SKM-1 treated with dmso at 0.1 percent for 144 hours (cell line): ENCODE measurements around the gene PRR7.

Source experiments
- DNase-seq: peaks from one replicate; lab custom pipeline; 2025; ENCODE audit not compliant: unreplicated experiment; lab: John Stamatoyannopoulos, UW

The PRR7 gene

GRCh38 chr5:177449140-177450061, 2.8 kb downstream of the PRR7 start:
- DNase-seq, result no peak

GRCh38 chr5:177450667-177451424, 4.2 kb downstream of the PRR7 start:
- no peak for DNase-seq

- no peak for DNase-seq
These were observed 6.3 kb downstream of the PRR7 start for GRCh38 chr5:177452688-177453638.

GRCh38 chr5:177453852-177454396, 7.3 kb downstream of the PRR7 start:
- no peak for DNase-seq

GRCh38 chr5:177454397-177455035, 7.9 kb downstream of the PRR7 start:
- peak; percentile 87 for DNase-seq

- peak; percentile 63 for DNase-seq
These were observed 8.5 kb downstream of the PRR7 start for GRCh38 chr5:177455036-177455660.

GRCh38 chr5:177455661-177456590, 9.3 kb downstream of the PRR7 start:
- peak; percentile 71 for DNase-seq

GRCh38 chr5:177456591-177456964, 10.0 kb downstream of the PRR7 start:
- DNase-seq, result no peak

GRCh38 chr5:177456976-177457851, 10.6 kb downstream of the PRR7 start:
- DNase-seq, result peak; percentile 96

GRCh38 chr5:177457852-177458681, 11.5 kb downstream of the PRR7 start:
- no peak for DNase-seq

GRCh38 chr5:177458912-177459350, 12.3 kb downstream of the PRR7 start:
- DNase-seq, result no peak

GRCh38 chr5:177459357-177459756, 12.7 kb downstream of the PRR7 start:
- no peak for DNase-seq

GRCh38 chr5:177459819-177460628, 13.4 kb downstream of the PRR7 start:
- DNase-seq, result no peak

GRCh38 chr5:177462021-177462670, 15.5 kb downstream of the PRR7 start:
- peak; percentile 86 for DNase-seq

- no peak for DNase-seq
These were observed 18.4 kb downstream of the PRR7 start for GRCh38 chr5:177465044-177465443.
